BLaER1 treated with 17β-estradiol and CSF1 and Interleukin-3, amounts not matched to agents 10 nM and 100 nM (cell line): Measurements from ENCODE around the gene GBF1.

Experiments used
- H3K27ac ChIP-seq, 11 experiments: shearing (Covaris generic); formaldehyde crosslinking; 2 replicates each; pipeline ENCODE4 v1.8.1; 2022
- H3K27me3 ChIP-seq, 11 experiments: shearing (Covaris generic); formaldehyde crosslinking; 2 replicates each; pipeline ENCODE4 v1.8.1; 2022
- H3K36me3 ChIP-seq, 11 experiments: shearing (Covaris generic); formaldehyde crosslinking; 2 replicates each; pipeline ENCODE4 v1.8.1; 2022
- H3K4me1 ChIP-seq, 10 experiments: shearing (Covaris generic); formaldehyde crosslinking; 2 replicates each; pipeline ENCODE4 v1.8.1; 2022
- H3K4me2 ChIP-seq, 11 experiments: shearing (Covaris generic); formaldehyde crosslinking; 2 replicates each; pipeline ENCODE4 v1.8.1; 2022
- H3K4me3 ChIP-seq, 10 experiments: shearing (Covaris generic); formaldehyde crosslinking; 2 replicates each; pipeline ENCODE4 v1.8.1; 2022
- H3K9ac ChIP-seq, 11 experiments: shearing (Covaris generic); formaldehyde crosslinking; 2 replicates each; pipeline ENCODE4 v1.8.1; 2022
- H3K9me3 ChIP-seq, 11 experiments: shearing (Covaris generic); formaldehyde crosslinking; replicated peaks in 1 of 11; 2 replicates each; pipeline ENCODE4 v1.8.1; 2022
- H4K20me1 ChIP-seq, 11 experiments: shearing (Covaris generic); formaldehyde crosslinking; 2 replicates each; pipeline ENCODE4 v1.8.1; 2022
- Cebpa-rat ChIP-seq, 11 experiments: shearing (Covaris generic); IDR thresholded peaks; 2 replicates each; pipeline ENCODE4 v1.8.1; 2022

GBF1 gene

DNA sequence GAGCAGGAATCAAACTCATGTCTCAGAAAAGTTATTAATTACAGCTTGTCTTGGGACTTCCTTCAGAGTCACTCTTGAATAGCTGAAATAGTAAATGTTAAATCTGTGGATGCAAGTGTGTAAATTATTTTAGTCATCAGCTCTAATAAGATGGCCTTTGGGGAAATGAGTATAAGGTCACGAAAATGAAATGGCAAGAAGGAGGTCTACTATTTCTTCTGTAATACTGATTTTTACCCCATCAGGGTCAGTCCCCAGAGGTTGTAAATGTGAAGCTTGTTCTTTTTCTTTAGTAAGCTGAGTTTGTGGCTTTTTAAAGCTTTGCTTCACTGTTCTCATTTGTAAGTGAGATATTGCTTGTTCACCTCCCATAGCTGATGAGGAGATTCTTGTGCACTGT, 63.9 kb downstream of the GBF1 start:
- no peak overlapping the region for H3K4me2 ChIP-seq
- H3K27ac ChIP-seq = no peak overlapping the region
- H3K4me3 ChIP-seq = no peak overlapping the region
- H3K9ac ChIP-seq = no peak overlapping the region
- H3K4me1 ChIP-seq = peaks cover 0 to 9% (median 0%) of the 10 kb centered on the region in 10 experiments; a peak in 4 of 20 replicates
- peaks cover 4 to 39% (median 17%) of the 10 kb centered on the region in 11 experiments; a peak in 20 of 22 replicates for H3K36me3 ChIP-seq
- no peaks in the 10 kb centered on the region for H3K27me3 ChIP-seq
- H3K9me3 ChIP-seq = 0 out of 22 replicates have a peak, but pooled peaks cover 0 to 6% (median 0%) of the 10 kb centered on the region in 11 experiments
- no peak for TF ChIP-seq Cebpa-rat (IDR thresholded peaks at IDR 0.05)
- peaks cover 53 to 93% (median 74%) of the 10 kb centered on the region in 11 experiments; a peak in 21 of 22 replicates for H4K20me1 ChIP-seq

DNA sequence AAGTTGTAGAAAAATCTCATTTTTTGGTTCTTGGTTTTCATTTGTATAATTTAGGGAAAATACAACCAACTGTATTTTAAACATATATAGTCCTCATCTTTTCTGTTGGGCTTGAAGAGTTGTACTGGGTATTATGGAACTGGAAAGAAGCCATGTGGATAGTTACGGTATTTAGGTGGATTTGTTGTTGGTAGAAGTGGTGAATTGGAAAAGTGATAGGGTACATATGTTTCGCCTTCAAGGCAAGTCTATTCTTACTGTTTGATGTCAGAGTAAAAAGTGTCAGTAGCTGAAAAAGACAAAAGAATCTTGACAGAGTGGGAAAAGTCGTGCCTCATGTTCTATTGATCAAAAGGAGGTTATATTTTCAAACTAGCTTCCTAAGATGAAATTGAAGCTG, 64.6 kb downstream of the GBF1 start:
- H3K9me3 ChIP-seq = 0 out of 22 replicates have a peak, but pooled peaks cover 0 to 6% (median 0%) of the 10 kb centered on the region in 11 experiments
- H3K36me3 ChIP-seq = peaks cover 10 to 46% (median 23%) of the 10 kb centered on the region in 11 experiments; a peak in 21 of 22 replicates
- peaks cover 59 to 93% (median 78%) of the 10 kb centered on the region in 11 experiments; a peak in 21 of 22 replicates for H4K20me1 ChIP-seq
- peaks cover 0 to 9% (median 0%) of the 10 kb centered on the region in 10 experiments; a peak in 4 of 20 replicates for H3K4me1 ChIP-seq
- H3K4me2 ChIP-seq = no peak overlapping the region
- H3K4me3 ChIP-seq = no peak overlapping the region
- H3K27ac ChIP-seq = no peak overlapping the region
- no peak for TF ChIP-seq Cebpa-rat (IDR thresholded peaks at IDR 0.05)
- no peak overlapping the region for H3K9ac ChIP-seq
- H3K27me3 ChIP-seq = no peaks in the 10 kb centered on the region

DNA sequence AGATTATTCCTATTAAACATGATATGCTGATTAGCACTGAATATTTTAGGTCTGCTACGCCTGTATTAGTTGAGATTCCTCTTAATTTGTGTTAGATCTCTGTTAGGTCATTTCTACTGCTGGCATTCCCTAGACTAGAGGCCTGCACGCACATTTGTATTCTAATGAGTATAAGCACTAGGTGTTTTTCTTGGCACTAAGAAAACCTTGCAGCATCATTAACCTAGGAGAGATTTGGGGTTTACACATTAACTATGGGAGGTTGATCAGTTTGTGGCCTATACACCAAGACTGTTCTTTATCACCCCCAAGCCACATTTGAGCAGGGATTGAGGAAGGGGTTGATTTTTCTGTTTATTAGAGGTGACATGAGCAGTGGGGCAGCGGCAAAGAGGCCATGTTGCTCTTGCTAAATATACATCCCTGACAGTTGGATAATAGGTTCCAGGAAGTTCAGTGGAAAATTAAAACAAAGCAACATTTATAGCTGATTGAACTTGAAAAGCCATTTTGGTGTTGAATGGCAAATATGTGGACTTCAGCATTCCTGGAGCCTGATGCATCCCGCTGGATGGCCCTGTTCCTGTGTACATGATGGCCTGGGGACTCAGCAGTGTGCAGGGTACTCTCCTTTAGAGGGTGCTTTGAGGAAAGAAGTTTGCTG, 65.2 kb downstream of the GBF1 start:
- no peak overlapping the region for H3K9ac ChIP-seq
- H4K20me1 ChIP-seq = peaks cover 63 to 95% (median 80%) of the 10 kb centered on the region in 11 experiments; a peak in 21 of 22 replicates
- TF ChIP-seq Cebpa-rat (IDR thresholded peaks at IDR 0.05) = no peak
- H3K27ac ChIP-seq = no peak overlapping the region
- 0 out of 22 replicates have a peak, but pooled peaks cover 0 to 6% (median 0%) of the 10 kb centered on the region in 11 experiments for H3K9me3 ChIP-seq
- H3K36me3 ChIP-seq = peaks cover 15 to 48% (median 23%) of the 10 kb centered on the region in 11 experiments; a peak in 21 of 22 replicates
- no peak overlapping the region for H3K4me2 ChIP-seq
- H3K4me3 ChIP-seq = no peak overlapping the region
- H3K4me1 ChIP-seq = peaks cover 0 to 9% (median 0%) of the 10 kb centered on the region in 10 experiments; a peak in 4 of 20 replicates
- no peaks in the 10 kb centered on the region for H3K27me3 ChIP-seq

DNA sequence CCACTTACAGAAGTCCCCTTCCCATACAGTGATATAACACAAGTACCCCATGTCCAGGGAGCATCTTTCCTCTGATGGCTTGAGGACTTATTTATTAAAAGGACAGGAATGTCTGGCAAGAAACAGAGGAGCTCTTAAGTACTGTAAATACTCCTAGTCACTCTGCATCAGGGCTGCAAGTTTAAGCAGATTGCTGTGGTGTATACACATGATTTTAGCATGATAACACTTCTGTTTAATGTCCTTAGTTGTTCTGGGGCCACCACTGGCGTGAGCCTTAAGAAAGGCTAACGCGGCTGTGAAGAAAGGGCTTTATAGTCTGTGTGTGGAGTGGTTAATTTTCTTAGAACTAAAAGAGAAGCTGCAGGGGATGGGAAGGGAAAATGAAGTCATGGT, 65.7 kb downstream of the GBF1 start:
- H3K27ac ChIP-seq = no peak overlapping the region
- no peak overlapping the region for H3K4me2 ChIP-seq
- TF ChIP-seq Cebpa-rat (IDR thresholded peaks at IDR 0.05) = no peak

DNA sequence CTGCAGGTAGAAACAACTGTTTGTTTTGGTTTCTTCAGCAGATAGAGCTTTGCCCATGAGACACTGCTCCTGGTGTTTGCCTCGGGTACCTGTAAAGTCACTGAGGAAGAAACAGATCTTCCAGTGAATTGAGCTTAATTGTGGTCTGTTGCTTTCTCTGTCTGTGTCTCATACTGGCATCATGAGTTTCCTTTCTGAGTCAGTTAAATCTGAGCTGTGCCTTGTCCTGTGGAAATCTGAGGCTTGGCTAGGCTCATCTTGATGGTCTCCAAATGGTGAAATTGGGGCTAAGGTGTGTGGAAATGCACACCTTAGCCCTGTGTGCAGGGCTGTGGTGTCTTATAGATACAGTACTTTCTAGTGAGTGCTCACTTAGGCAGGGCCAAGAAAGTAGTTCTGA, 67.4 kb downstream of the GBF1 start:
- no peak for TF ChIP-seq Cebpa-rat (IDR thresholded peaks at IDR 0.05)
- Histone ChIP-seq H3K27me3 (no peaks in the 10 kb centered on the region), H3K9ac (no peak overlapping the region), H3K36me3 (peaks cover 5 to 35% (median 11%) of the 10 kb centered on the region in 11 experiments; a peak in 16 of 22 replicates), H3K4me1 (peaks cover 0 to 5% (median 0%) of the 10 kb centered on the region in 10 experiments; a peak in 1 of 20 replicates), H3K4me3 (no peak overlapping the region), H3K9me3 (0 out of 22 replicates have a peak, but pooled peaks cover 0 to 2% (median 0%) of the 10 kb centered on the region in 11 experiments), H3K4me2 (no peak overlapping the region), H3K27ac (no peak overlapping the region), H4K20me1 (peaks cover 56 to 93% (median 81%) of the 10 kb centered on the region in 11 experiments; a peak in 21 of 22 replicates)

More for the DNA sequence above, 65.7 kb downstream of the GBF1 start:
- Histone ChIP-seq H3K27me3 (no peaks in the 10 kb centered on the region), H3K36me3 (peaks cover 18 to 45% (median 23%) of the 10 kb centered on the region in 11 experiments; a peak in 21 of 22 replicates), H4K20me1 (peaks cover 61 to 94% (median 78%) of the 10 kb centered on the region in 11 experiments; a peak in 21 of 22 replicates), H3K9ac (no peak overlapping the region), H3K4me3 (no peak overlapping the region), H3K9me3 (0 out of 22 replicates have a peak, but pooled peaks cover 0 to 6% (median 0%) of the 10 kb centered on the region in 11 experiments), H3K4me1 (peaks cover 0 to 9% (median 0%) of the 10 kb centered on the region in 10 experiments; a peak in 4 of 20 replicates)

DNA sequence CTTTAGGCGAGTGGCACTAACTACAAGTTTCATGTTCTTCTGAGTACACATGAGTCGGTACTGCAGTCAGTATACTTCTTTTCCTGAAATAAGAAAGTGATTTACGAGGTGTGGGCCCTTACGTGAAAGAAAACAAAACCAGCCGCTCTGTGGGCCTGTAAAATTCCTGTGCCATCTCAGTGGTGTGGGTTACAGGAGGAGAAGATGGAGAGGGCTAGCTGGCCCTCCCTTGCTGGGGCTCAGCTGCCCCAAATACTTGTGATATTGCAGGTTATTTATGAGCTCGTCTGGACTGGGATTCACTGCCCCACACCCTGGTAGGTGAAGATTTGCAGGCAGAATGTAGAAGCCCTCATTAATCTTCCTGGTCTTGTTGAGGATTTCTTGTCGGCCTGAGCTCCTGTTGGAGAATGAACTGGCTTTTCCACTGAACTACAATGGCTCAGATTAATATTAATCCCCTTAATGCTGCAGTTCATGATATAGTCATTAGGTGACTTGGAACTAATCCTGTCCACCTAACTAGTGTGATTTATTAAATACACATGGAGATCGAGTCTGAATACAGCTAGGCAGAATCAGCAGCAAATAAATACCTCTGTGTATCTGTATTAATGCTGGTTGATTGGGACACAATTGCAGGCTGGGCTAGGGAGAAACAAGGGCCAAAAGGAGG, 68.0 kb downstream of the GBF1 start:
- H3K4me1 ChIP-seq = peaks cover 0 to 5% (median 0%) of the 10 kb centered on the region in 10 experiments; a peak in 1 of 20 replicates
- no peak overlapping the region for H3K27ac ChIP-seq
- H3K9me3 ChIP-seq = no peaks in the 10 kb centered on the region
- no peak overlapping the region for H3K9ac ChIP-seq
- H3K27me3 ChIP-seq = no peaks in the 10 kb centered on the region
- no peak overlapping the region for H3K4me3 ChIP-seq
- TF ChIP-seq Cebpa-rat (IDR thresholded peaks at IDR 0.05) = no peak
- H3K36me3 ChIP-seq = peaks cover 0 to 32% (median 11%) of the 10 kb centered on the region in 11 experiments; a peak in 15 of 22 replicates
- peaks cover 59 to 94% (median 86%) of the 10 kb centered on the region in 11 experiments; a peak in 21 of 22 replicates for H4K20me1 ChIP-seq
- H3K4me2 ChIP-seq = no peak overlapping the region

DNA sequence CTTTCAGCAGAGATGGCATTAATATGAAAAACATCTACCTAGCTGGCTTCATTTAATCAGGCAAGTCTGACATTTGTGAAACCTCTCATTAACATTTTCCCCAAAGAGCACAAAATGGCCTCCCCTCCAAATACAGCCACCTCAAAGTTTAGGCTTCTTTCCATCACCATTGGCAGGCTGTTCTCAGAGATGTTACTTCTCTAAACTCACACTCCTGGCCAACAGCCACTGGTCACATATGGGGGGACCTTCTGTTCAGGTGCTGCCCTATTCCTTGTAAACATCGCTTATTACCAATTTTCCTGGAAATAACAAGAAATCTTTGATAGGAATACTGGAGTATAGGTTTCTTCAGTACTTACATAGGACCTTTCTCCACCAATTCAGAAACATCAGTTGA, 69.5 kb downstream of the GBF1 start:
- Histone ChIP-seq H4K20me1 (peaks cover 58 to 97% (median 93%) of the 10 kb centered on the region in 11 experiments; a peak in 21 of 22 replicates), H3K36me3 (peaks cover 0 to 32% (median 11%) of the 10 kb centered on the region in 11 experiments; a peak in 15 of 22 replicates), H3K27ac (no peak overlapping the region), H3K4me2 (no peak overlapping the region), H3K4me1 (peaks cover 0 to 5% (median 0%) of the 10 kb centered on the region in 10 experiments; a peak in 1 of 20 replicates), H3K9me3 (no peaks in the 10 kb centered on the region), H3K27me3 (no peaks in the 10 kb centered on the region), H3K9ac (no peak overlapping the region), H3K4me3 (no peak overlapping the region)
- no peak for TF ChIP-seq Cebpa-rat (IDR thresholded peaks at IDR 0.05)

DNA sequence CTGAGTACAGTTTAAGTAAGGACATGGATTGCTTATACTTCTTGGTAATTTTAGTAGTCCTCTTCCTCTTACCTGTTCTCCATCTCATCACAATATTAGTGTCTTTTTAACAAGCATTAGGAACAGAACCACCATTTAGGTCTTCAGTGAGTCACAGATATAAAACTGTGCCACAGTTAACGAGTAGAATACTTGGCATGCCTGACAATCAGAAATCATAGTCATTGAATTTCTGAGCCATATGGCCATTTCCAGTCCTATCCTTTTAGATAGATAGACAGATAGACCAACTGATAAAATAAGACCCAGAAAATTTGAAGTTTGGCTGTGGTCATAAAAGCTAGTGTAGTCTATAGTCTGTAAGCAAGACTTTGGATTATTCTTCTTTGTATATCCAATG, 71.1 kb downstream of the GBF1 start:
- H4K20me1 ChIP-seq = peaks cover 47 to 97% (median 92%) of the 10 kb centered on the region in 11 experiments; a peak in 21 of 22 replicates
- peaks cover 6 to 40% (median 15%) of the 10 kb centered on the region in 11 experiments; a peak in 21 of 22 replicates for H3K36me3 ChIP-seq
- H3K4me2 ChIP-seq = no peak overlapping the region
- no peak overlapping the region for H3K27ac ChIP-seq
- no peaks in the 10 kb centered on the region for H3K9me3 ChIP-seq
- H3K4me3 ChIP-seq = no peak overlapping the region
- no peak for TF ChIP-seq Cebpa-rat (IDR thresholded peaks at IDR 0.05)
- H3K4me1 ChIP-seq = no peaks in the 10 kb centered on the region
- no peak overlapping the region for H3K9ac ChIP-seq
- no peaks in the 10 kb centered on the region for H3K27me3 ChIP-seq
